Astrocyte of the hippocampus (primary cell): ENCODE results near the gene MEP1B.

ENCODE experiments used
- DNase-seq: peaks from one replicate; pipeline ENCODE4 v3.0.0; 2011; ENCODE audit warnings: low read depth, low spot score

Gene MEP1B

GRCh38 chr18:32262092-32262491 is 72.3 kb downstream of the MEP1B start:
- no peak for DNase-seq

- DNase-seq = no peak
Measured at GRCh38 chr18:32264401-32264800, 74.6 kb downstream of the MEP1B start.

GRCh38 chr18:32267463-32267862 is 77.6 kb downstream of the MEP1B start:
- DNase-seq = no peak
